NCI-H2171 treated with DMSO at 0.1 percent for 48 hours (cell line): ENCODE measurements around the gene PCSK5.

ENCODE experiments used
- DNase-seq: peaks from one replicate; lab custom pipeline; 2025; lab: John Stamatoyannopoulos, UW

PCSK5 gene

GRCh38 chr9:75921391-75922127 lies 31.1 kb downstream of the PCSK5 start:
- no peak for DNase-seq

- no peak for DNase-seq
Measured at GRCh38 chr9:75926385-75926784, 35.9 kb downstream of the PCSK5 start.

GRCh38 chr9:75927356-75927755 lies 36.9 kb downstream of the PCSK5 start:
- DNase-seq = no peak

GRCh38 chr9:75930190-75930589 lies 39.7 kb downstream of the PCSK5 start:
- DNase-seq = no peak

GRCh38 chr9:75930730-75931321 lies 40.4 kb downstream of the PCSK5 start:
- DNase-seq = no peak

GRCh38 chr9:75933982-75934381 lies 43.5 kb downstream of the PCSK5 start:
- DNase-seq = no peak

GRCh38 chr9:75935591-75935990 lies 45.1 kb downstream of the PCSK5 start:
- DNase-seq = no peak

- no peak for DNase-seq
Measured at GRCh38 chr9:75937521-75938258, 47.2 kb downstream of the PCSK5 start.

GRCh38 chr9:75938946-75939345 lies 48.5 kb downstream of the PCSK5 start:
- DNase-seq = no peak

- DNase-seq = no peak
Measured at GRCh38 chr9:75939536-75940111, 49.2 kb downstream of the PCSK5 start.

- no peak for DNase-seq
Measured at GRCh38 chr9:75941066-75941465, 50.6 kb downstream of the PCSK5 start.

- no peak for DNase-seq
Measured at GRCh38 chr9:75941577-75942311, 51.3 kb downstream of the PCSK5 start.

GRCh38 chr9:75946766-75947165 lies 56.3 kb downstream of the PCSK5 start:
- no peak for DNase-seq

- DNase-seq = no peak
Measured at GRCh38 chr9:75947233-75947632, 56.8 kb downstream of the PCSK5 start.

GRCh38 chr9:75950998-75951397 lies 60.5 kb downstream of the PCSK5 start:
- DNase-seq = no peak

- DNase-seq = no peak
Measured at GRCh38 chr9:75953218-75953617, 62.7 kb downstream of the PCSK5 start.

GRCh38 chr9:75956161-75956560 lies 65.7 kb downstream of the PCSK5 start:
- no peak for DNase-seq

- no peak for DNase-seq
Measured at GRCh38 chr9:75957116-75957515, 66.6 kb downstream of the PCSK5 start.

- no peak for DNase-seq
Measured at GRCh38 chr9:75958226-75958625, 67.8 kb downstream of the PCSK5 start.

GRCh38 chr9:75960551-75960950 lies 70.1 kb downstream of the PCSK5 start:
- no peak for DNase-seq

GRCh38 chr9:75962013-75962661 lies 71.7 kb downstream of the PCSK5 start:
- no peak for DNase-seq

- no peak for DNase-seq
Measured at GRCh38 chr9:75962662-75963036, 72.2 kb downstream of the PCSK5 start.
